Fibroblast of villous mesenchyme (primary cell): Measurements from ENCODE around the gene ATG2B. TPM values are rescaled to one million over a fixed set of nuclear protein-coding genes. Genes with fewer than 3 reads are reported as not detected.

Experiments used
- DNase-seq: peaks from one replicate; pipeline ENCODE4 v3.0.0-alpha.2; 2010; ENCODE audit warnings: low read depth
- H3K4me3 ChIP-seq: 2 replicates; pipeline ENCODE4 v1.5.1; 2011; ENCODE audit warnings: low read depth, mild to moderate bottlenecking, low read length
- total RNA-seq: library from RNA; depleted of rRNA; stranded (reverse); fragments of >200 nt; gene quantifications from 2 replicates; pipeline ENCODE4 v1.2.3, GENCODE V29; 2012
- TF ChIP-seq, protein P1 (sequence below): IDR thresholded peaks from 2 replicates; pipeline ENCODE4 v1.5.1; 2012; ENCODE audit warnings: low read depth, mild to moderate bottlenecking, low read length; ENCODE audit not compliant: insufficient read depth

Gene ATG2B
- total RNA-seq, 1 donor = 32.4 TPM

DNA sequence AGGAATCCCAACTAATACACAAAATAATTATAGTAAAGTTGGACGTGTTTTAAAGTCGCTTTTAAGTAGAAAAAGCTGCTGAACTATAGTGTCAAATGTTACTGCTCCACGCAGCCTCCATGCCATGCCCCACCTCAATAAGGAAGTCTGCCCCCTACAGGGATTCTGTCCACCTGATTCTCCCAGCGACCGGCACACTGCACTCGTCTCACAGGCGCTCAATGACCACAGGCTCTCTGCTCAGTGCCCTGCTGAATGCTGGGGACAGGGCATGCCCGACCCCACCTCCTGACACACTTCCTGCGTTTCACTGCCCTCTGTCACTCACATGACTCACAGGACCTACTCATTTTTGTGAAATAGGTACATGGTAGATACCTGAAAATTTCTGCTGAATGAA, 58.2 kb downstream of the ATG2B start:
- no peak for DNase-seq
- TF ChIP-seq, protein P1, sequence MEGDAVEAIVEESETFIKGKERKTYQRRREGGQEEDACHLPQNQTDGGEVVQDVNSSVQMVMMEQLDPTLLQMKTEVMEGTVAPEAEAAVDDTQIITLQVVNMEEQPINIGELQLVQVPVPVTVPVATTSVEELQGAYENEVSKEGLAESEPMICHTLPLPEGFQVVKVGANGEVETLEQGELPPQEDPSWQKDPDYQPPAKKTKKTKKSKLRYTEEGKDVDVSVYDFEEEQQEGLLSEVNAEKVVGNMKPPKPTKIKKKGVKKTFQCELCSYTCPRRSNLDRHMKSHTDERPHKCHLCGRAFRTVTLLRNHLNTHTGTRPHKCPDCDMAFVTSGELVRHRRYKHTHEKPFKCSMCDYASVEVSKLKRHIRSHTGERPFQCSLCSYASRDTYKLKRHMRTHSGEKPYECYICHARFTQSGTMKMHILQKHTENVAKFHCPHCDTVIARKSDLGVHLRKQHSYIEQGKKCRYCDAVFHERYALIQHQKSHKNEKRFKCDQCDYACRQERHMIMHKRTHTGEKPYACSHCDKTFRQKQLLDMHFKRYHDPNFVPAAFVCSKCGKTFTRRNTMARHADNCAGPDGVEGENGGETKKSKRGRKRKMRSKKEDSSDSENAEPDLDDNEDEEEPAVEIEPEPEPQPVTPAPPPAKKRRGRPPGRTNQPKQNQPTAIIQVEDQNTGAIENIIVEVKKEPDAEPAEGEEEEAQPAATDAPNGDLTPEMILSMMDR = no peak
- no peak overlapping the region for H3K4me3 ChIP-seq

DNA sequence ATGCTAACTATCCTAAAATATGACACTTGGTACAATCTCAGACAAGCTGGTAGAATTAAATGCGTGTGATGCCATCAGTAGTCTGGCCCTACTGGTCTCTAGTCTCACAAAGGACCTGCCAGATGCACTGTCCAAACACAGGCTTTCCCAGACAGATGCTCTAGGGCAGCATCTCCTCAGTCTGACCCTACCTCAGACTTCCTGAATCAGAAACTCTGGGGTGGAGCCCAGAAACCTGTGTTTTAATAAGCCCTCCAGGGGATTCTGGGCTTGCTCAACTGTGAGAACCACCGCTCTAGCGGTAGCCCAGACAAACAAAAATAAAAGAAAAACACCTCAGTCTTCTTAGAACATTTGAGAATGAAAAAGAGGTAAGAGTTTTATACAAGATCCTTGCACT, 59.2 kb downstream of the ATG2B start:
- TF ChIP-seq, protein P1 = no peak
- H3K4me3 ChIP-seq = no peak overlapping the region
- DNase-seq = no peak

GRCh38 chr14:96299441-96299840, 63.7 kb downstream of the ATG2B start:
- H3K4me3 ChIP-seq = no peak overlapping the region
- DNase-seq = no peak
- TF ChIP-seq, protein P1 = no peak

DNA sequence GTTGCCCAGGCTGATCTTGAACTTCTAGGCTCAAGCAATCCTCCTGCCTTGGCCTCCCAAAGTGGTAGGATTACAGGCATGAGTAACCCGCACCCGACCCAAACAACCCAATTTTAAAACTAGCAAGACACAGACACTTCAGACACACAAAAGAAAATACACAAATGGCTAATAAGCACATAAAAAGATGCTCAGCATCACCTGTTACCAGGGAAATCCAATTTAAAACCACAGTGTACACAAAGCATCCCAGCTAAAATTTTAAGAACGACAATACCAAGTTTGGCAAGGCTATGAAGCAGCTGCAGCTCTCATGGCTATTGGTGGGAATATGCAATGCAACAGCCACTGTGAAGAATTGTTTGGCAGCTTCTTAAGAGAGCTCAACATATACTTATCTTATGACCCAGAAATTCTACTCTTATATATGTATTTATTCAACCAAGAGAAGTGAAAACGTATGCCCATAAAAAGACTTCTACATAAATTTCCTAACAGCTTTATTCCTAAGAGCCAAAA, 65.1 kb downstream of the ATG2B start:
- H3K4me3 ChIP-seq = no peak overlapping the region
- DNase-seq = no peak
- TF ChIP-seq, protein P1 = no peak

DNA sequence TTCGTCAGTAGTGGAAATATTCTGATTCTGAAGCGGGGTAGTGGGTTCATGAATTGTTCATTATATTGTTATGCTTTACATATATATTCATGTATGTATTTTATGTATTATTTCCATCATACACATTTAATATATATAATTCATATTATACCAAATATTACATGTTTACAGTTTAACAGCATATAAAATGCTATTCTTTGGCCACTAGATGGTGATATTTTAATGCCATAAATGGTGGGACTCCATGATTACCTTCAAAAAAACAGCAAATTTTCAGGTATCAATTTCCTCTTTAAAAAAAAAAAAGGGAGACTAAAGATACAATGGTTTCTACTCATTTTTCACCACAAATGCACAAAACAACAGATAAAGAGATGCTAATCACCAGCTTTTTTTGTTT, 66.1 kb downstream of the ATG2B start:
- TF ChIP-seq, protein P1 = peak; percentile 42
- DNase-seq = no peak
- no peak overlapping the region for H3K4me3 ChIP-seq

DNA sequence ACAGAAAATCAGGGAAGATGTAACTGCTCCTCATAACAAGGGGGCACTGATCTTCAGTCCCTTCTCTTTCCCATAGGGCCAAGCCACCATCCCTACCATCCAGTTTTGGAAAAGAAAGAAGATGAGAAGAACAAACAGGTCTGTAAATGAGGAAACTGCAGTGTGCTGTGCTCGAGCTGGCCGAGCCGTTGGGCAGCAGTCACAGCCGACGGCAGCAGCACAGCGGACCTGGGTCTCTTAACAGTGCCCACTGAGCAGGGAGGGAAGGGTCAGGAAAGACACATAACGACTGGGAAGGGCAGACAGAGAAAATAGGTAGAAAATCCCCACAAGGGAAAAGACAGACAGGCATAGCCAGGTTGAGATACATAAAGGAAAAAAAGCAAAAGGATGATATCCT, 68.9 kb downstream of the ATG2B start:
- no peak for DNase-seq
- TF ChIP-seq, protein P1 = no peak
- H3K4me3 ChIP-seq = no peak overlapping the region

DNA sequence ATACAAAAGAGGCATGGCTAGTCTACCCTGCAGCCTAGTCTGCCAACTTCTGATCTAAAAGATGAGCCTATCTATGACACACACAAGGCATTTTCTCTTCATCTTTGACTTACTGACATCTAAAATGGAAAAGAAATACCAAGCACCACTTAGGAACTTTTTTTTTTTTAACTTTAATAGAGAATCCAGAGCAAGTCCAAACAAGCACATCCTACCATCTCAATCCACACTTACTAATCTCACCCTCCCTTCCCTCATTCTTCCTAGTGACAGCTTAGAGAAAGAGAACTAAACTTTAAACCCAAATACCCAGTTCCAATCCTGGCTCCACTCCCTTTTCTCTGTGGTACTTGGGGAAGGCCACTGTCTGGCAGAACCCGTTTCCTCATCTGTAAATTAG, 75.3 kb downstream of the ATG2B start:
- TF ChIP-seq, protein P1 = no peak
- DNase-seq = no peak
- no peak overlapping the region for H3K4me3 ChIP-seq
